Measurements from ENCODE around the gene C14orf180.

Gene C14orf180

DNA sequence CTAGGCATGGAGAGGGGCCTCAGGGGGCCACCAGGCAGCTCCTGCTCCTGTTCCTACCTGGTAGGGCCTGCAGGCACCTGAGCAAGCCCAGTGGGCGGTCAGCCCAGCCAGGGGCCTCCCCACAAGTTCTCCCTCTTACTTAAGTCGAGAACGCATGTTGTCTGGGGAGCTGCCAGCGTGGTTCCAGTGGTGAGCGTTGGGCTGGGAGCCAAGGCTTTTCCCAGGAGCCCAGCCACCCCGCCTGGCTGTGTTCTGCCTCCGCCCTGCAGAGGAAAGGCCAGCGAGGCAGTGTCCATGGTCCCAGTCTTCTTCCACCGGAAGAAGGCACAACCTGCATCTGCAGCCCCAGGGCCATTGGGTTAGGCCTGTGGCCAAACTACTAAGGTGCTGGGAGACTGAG, 1.4 kb downstream of the C14orf180 start (continued):
- TF ChIP-seq, protein P1, sequence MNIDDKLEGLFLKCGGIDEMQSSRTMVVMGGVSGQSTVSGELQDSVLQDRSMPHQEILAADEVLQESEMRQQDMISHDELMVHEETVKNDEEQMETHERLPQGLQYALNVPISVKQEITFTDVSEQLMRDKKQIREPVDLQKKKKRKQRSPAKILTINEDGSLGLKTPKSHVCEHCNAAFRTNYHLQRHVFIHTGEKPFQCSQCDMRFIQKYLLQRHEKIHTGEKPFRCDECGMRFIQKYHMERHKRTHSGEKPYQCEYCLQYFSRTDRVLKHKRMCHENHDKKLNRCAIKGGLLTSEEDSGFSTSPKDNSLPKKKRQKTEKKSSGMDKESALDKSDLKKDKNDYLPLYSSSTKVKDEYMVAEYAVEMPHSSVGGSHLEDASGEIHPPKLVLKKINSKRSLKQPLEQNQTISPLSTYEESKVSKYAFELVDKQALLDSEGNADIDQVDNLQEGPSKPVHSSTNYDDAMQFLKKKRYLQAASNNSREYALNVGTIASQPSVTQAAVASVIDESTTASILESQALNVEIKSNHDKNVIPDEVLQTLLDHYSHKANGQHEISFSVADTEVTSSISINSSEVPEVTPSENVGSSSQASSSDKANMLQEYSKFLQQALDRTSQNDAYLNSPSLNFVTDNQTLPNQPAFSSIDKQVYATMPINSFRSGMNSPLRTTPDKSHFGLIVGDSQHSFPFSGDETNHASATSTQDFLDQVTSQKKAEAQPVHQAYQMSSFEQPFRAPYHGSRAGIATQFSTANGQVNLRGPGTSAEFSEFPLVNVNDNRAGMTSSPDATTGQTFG (tag by site-specific recombination; IDR thresholded peaks at IDR 0.05; ENCODE audit: borderline replicate concordance): no peak
- TF ChIP-seq ZNF157 (tag by site-specific recombination; IDR thresholded peaks at IDR 0.05) (no peak), ZBTB26 (tag by site-specific recombination; optimal IDR thresholded peaks at IDR 0.05) (no peak), ZNF416 (tag by site-specific recombination; IDR thresholded peaks at IDR 0.05) (no peak), ZNF140 (tag by site-specific recombination; IDR thresholded peaks at IDR 0.05) (no peak), ZNF404 (tag by site-specific recombination; IDR thresholded peaks at IDR 0.05) (no peak), ZNF621 (tag by site-specific recombination; IDR thresholded peaks at IDR 0.05) (no peak), HOXC10 (CRISPR knock-in tag; IDR thresholded peaks at IDR 0.05) (no peak), ZBTB1 (tag by site-specific recombination; IDR thresholded peaks at IDR 0.05) (no peak), ZNF155 (tag by site-specific recombination; IDR thresholded peaks at IDR 0.05) (no peak)

DNA sequence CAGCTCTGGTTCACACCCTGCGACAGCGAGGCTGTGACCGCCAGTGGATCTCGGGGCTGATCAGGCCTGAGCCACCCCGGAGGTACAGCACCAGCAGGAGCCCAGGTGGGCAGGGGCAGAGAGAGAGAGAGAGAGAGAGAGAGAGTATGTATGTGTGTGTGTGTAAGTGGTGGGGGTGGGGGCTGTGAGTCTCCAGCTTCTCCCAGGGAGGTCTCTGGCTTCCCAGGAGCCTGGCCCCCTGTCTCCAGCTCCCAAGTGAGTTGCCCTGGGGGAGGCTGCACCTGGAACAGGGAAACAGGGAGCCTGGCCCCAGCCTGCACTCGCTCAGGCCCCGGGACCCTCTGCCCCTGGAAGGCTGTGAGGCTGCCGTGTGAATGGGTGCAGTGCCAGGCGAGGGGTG, 2.0 kb downstream of the C14orf180 start:
- TF ChIP-seq GLIS2 (tag by site-specific recombination; IDR thresholded peaks at IDR 0.05) (peak; percentile 18; the same call in 1 of the 2 replicates), ZIC2 (tag by site-specific recombination; IDR thresholded peaks at IDR 0.05) (peak; percentile 77), GLIS1 (tag by site-specific recombination; IDR thresholded peaks at IDR 0.05) (peak; percentile 98), ZNF600 (tag by site-specific recombination; IDR thresholded peaks at IDR 0.05) (peak; percentile 48; the same call in 1 of the 2 replicates)
- TF ChIP-seq, protein P2, sequence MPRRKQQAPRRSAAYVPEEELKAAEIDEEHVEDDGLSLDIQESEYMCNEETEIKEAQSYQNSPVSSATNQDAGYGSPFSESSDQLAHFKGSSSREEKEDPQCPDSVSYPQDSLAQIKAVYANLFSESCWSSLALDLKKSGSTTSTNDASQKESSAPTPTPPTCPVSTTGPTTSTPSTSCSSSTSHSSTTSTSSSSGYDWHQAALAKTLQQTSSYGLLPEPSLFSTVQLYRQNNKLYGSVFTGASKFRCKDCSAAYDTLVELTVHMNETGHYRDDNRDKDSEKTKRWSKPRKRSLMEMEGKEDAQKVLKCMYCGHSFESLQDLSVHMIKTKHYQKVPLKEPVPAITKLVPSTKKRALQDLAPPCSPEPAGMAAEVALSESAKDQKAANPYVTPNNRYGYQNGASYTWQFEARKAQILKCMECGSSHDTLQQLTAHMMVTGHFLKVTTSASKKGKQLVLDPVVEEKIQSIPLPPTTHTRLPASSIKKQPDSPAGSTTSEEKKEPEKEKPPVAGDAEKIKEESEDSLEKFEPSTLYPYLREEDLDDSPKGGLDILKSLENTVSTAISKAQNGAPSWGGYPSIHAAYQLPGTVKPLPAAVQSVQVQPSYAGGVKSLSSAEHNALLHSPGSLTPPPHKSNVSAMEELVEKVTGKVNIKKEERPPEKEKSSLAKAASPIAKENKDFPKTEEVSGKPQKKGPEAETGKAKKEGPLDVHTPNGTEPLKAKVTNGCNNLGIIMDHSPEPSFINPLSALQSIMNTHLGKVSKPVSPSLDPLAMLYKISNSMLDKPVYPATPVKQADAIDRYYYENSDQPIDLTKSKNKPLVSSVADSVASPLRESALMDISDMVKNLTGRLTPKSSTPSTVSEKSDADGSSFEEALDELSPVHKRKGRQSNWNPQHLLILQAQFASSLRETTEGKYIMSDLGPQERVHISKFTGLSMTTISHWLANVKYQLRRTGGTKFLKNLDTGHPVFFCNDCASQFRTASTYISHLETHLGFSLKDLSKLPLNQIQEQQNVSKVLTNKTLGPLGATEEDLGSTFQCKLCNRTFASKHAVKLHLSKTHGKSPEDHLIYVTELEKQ (tag by site-specific recombination; IDR thresholded peaks at IDR 0.05; ENCODE audit: borderline replicate concordance): no peak
- TF ChIP-seq, protein P3, sequence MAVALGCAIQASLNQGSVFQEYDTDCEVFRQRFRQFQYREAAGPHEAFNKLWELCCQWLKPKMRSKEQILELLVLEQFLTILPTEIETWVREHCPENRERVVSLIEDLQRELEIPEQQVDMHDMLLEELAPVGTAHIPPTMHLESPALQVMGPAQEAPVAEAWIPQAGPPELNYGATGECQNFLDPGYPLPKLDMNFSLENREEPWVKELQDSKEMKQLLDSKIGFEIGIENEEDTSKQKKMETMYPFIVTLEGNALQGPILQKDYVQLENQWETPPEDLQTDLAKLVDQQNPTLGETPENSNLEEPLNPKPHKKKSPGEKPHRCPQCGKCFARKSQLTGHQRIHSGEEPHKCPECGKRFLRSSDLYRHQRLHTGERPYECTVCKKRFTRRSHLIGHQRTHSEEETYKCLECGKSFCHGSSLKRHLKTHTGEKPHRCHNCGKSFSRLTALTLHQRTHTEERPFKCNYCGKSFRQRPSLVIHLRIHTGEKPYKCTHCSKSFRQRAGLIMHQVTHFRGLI (tag by site-specific recombination; IDR thresholded peaks at IDR 0.05): no peak
- Histone ChIP-seq H3K4me3 (ENCODE audit: low read depth, low read length) (no peak overlapping the region), H3K27ac (ENCODE audit: extremely low read depth, low read depth, low read length) (no peak overlapping the region), H3K9me3 (ENCODE audit: control insufficient read depth, insufficient read depth, low read depth, low read length) (no peaks in the 10 kb centered on the region), H3K36me3 (ENCODE audit: control insufficient read depth in 2 of 2, insufficient read depth in 1 of 2, low read length in 2 of 2) (no peaks in the 10 kb centered on the region), H3K4me1 (ENCODE audit: control insufficient read depth, insufficient read depth, low read length) (no peaks in the 10 kb centered on the region)
- ChIA-PET POLR2A (no interaction called here), CTCF (interaction anchor here (0.6 kb wide), 1 partner anchor 20 kb away, joined by 4 read pairs; no protein-coding TSS in a partner anchor)
